Fibroblast of pulmonary artery (primary cell): ENCODE measurements around the gene TMEM247.

ENCODE experiments used
- DNase-seq: peaks from one replicate; pipeline ENCODE4 v3.0.0-alpha.2; 2010; ENCODE audit warnings: low read depth
- H3K4me3 ChIP-seq: replicated peaks from 2 replicates; pipeline ENCODE4 v1.5.1; 2011; ENCODE audit warnings: low read depth, mild to moderate bottlenecking, control low read depth, low read length, moderate library complexity
- CTCF ChIP-seq: IDR thresholded peaks from 2 replicates; pipeline ENCODE4 v1.5.1; 2011; ENCODE audit warnings: mild to moderate bottlenecking, control low read depth, low read length, inconsistent platforms; ENCODE audit errors: missing control alignments

Gene TMEM247

GRCh38 chr2:46436800-46437199 is 42.6 kb upstream of the TMEM247 start:
- TF ChIP-seq CTCF = no peak
- no peak for DNase-seq
- H3K4me3 ChIP-seq = no peak overlapping the region

DNA sequence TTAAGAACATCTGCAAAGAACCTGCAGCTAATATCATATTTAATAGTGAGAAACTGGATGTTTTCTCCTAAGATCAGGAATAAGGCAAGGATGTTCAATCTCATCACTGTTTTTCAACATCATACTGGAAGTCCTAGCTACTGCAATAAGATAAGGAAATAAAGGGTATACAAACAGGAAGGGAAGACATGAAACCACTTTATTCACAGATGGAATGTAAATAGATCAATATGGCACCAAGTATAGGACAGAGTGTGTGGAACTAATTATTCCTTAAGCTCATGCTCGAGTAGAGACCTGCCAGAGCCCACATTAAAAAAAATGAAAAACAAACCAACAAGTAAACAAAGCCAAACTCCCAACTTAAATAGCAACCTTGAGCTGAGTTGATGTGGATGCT is 41.3 kb upstream of the TMEM247 start:
- DNase-seq = no peak
- no peak overlapping the region for H3K4me3 ChIP-seq
- TF ChIP-seq CTCF = no peak

DNA sequence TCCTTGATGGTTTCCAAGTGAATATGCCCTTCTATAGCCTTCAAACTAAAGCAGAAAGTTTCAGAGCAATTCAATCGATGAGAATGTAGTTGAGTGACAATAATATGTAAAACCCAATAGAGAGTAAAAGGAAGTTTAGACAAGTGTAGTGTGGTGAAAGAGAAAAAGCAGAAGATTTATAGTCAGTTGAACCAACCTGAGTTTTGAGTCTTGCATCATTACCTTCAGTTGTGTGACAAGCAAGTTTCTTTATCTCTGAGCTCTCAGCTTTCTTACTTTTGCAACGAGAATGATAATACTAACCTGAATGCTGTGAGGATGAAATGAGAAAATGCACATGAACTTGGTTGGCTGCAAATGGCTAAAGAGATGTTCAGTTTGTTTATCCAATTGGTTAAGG is 40.6 kb upstream of the TMEM247 start:
- TF ChIP-seq CTCF = no peak

GRCh38 chr2:46439582-46439981 is 39.8 kb upstream of the TMEM247 start:
- no peak for DNase-seq
- no peak overlapping the region for H3K4me3 ChIP-seq
- TF ChIP-seq CTCF = no peak

More for the DNA sequence above, 40.6 kb upstream of the TMEM247 start:
- no peak for DNase-seq
- H3K4me3 ChIP-seq = no peak overlapping the region

DNA sequence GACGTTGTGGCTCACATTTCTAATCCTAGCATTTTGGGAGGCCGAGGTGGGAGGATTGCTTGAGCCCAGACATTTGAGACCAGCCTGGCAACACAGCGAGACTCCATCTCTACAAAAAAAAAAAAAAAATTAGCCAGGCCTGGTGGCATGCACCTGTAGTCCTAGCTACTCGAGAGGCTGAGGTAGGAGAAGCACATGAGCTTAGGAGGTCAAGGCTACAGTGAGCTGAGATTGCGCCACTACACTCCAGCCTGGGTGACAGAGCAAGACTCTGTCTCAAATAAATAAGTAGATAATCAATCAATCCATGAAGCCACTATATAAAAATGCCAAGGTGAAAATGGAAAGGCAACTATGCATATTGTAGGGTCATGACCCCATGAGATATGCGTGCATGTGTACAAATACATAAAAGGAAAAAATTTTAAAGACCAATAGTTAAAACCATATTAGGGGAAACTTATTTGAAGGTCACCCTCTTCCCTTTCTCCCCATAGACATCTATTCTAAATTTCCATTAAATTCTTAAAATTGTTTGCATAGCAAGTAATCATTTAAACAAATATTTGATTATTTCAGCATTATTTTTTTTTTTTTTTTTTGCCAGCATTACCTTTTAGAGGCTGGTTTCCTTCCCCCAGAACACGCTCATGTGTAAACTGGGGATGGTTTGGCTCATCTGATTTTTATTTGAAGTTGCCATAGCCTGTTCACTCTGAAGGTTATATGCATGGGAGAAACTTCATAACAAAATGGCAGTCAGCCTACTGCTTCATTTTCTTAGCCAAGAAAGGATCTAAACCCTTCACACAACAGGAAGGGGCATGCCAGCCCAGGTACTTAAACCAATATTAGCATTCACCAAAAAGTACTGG is 37.3 kb upstream of the TMEM247 start:
- H3K4me3 ChIP-seq = no peak overlapping the region
- no peak for DNase-seq
- TF ChIP-seq CTCF = no peak

GRCh38 chr2:46444732-46445131 is 34.6 kb upstream of the TMEM247 start:
- no peak overlapping the region for H3K4me3 ChIP-seq
- no peak for DNase-seq
- TF ChIP-seq CTCF = no peak

- no peak for DNase-seq
- no peak for TF ChIP-seq CTCF
- no peak overlapping the region for H3K4me3 ChIP-seq
Observed at GRCh38 chr2:46445556-46445955, 33.8 kb upstream of the TMEM247 start.
